OCI-LY7 (cell line): ENCODE results near the gene INTS1. TPM values are rescaled to one million over a fixed set of nuclear protein-coding genes. Genes with fewer than 3 reads are reported as not detected.

ENCODE experiments used
- BruUV-seq: library from RNA; stranded (reverse); fragments of 400-500 nt; replicated peaks from 2 replicates; lab custom pipeline; 2021; lab: Mats Ljungman, UMichigan
- CTCF ChIA-PET: fragments of 300-600 bp; sonication (Branson Sonifier 250); formaldehyde crosslinking; loops from one replicate; lab custom pipeline; 2022; ENCODE audit warnings: antibody characterized with exemption; ENCODE audit not compliant: unreplicated experiment; lab: Charles Lee
- POLR2A ChIA-PET: fragments of 300-600 bp; sonication (Branson Sonifier 250); formaldehyde crosslinking; loops from one replicate; lab custom pipeline; 2022; ENCODE audit warnings: antibody characterized with exemption; lab: Charles Lee
- DNase-seq: peaks from one replicate; pipeline ENCODE4 v3.0.0-alpha.2; 2015; ENCODE audit warnings: low spot score
- H2AFZ ChIP-seq: fragments of 200-600 bp; sonication (generic), shearing (Covaris generic); 2 replicates; pipeline ENCODE4 v1.6.1; 2014; ENCODE audit warnings: mild to moderate bottlenecking, antibody characterized with exemption, low read length, moderate library complexity
- H3K27ac ChIP-seq: fragments of 200-600 bp; sonication (generic); 2 replicates; pipeline ENCODE4 v1.5.1; 2014; ENCODE audit warnings: mixed run types, low read depth, mild to moderate bottlenecking, moderate library complexity, low read length, inconsistent platforms; ENCODE audit not compliant: poor library complexity, severe bottlenecking
- H3K36me3 ChIP-seq: fragments of 200-600 bp; sonication (generic); 2 replicates; pipeline ENCODE4 v1.6.1; 2014; ENCODE audit warnings: mild to moderate bottlenecking, antibody characterized with exemption, low read length, moderate library complexity, mixed read lengths; ENCODE audit not compliant: insufficient read depth
- H3K4me1 ChIP-seq: fragments of 200-600 bp; sonication (generic); 2 replicates; pipeline ENCODE4 v1.5.1; 2014; ENCODE audit warnings: mild to moderate bottlenecking, low read length; ENCODE audit not compliant: insufficient read depth, poor library complexity, severe bottlenecking
- H3K4me2 ChIP-seq: fragments of 200-600 bp; sonication (generic); 2 replicates; pipeline ENCODE4 v1.6.1; 2014; ENCODE audit warnings: mild to moderate bottlenecking, low read length
- H3K4me3 ChIP-seq: fragments of 200-600 bp; sonication (generic); 2 replicates; pipeline ENCODE4 v1.5.1; 2014; ENCODE audit warnings: mild to moderate bottlenecking, low read depth, low read length; ENCODE audit not compliant: poor library complexity, severe bottlenecking
- H3K79me2 ChIP-seq: fragments of 200-600 bp; sonication (generic); 2 replicates; pipeline ENCODE4 v1.6.1; 2016; ENCODE audit warnings: low read depth, mild to moderate bottlenecking, low read length, moderate library complexity, mixed read lengths; ENCODE audit not compliant: insufficient read depth
- H3K9me2 ChIP-seq: fragments of 200-600 bp; sonication (generic); 2 replicates; pipeline ENCODE4 v1.6.1; 2016; ENCODE audit warnings: mild to moderate bottlenecking, low read length, mixed read lengths; ENCODE audit not compliant: insufficient read depth
- H3K9me3 ChIP-seq: fragments of 200-600 bp; sonication (generic); 2 replicates; pipeline ENCODE4 v1.6.1; 2014; ENCODE audit warnings: mild to moderate bottlenecking, mixed run types, low read length, mixed read lengths
- H4K20me1 ChIP-seq: fragments of 200-600 bp; sonication (generic); 2 replicates; pipeline ENCODE4 v1.6.1; 2014; ENCODE audit warnings: mild to moderate bottlenecking, antibody characterized with exemption, low read length, moderate library complexity, mixed read lengths; ENCODE audit not compliant: insufficient read depth
- CTCF ChIP-seq: fragments of 200-600 bp; sonication (generic); conservative IDR thresholded peaks from 2 replicates; pipeline ENCODE4 v1.5.1; 2014; ENCODE audit warnings: mild to moderate bottlenecking, antibody characterized with exemption, low read length, moderate library complexity, mixed read lengths
- EZH2phosphoT487 ChIP-seq: fragments of 200-600 bp; sonication (generic); IDR thresholded peaks from 2 replicates; pipeline ENCODE4 v1.6.1; 2018; ENCODE audit warnings: low read depth, borderline replicate concordance, mild to moderate bottlenecking, mixed run types, antibody characterized with exemption, low read length, moderate library complexity, mixed read lengths
- intact Hi-C: fragments of 100-400 bp; cut with micrococcal nuclease; formaldehyde crosslinking; loops from one replicate; pipeline ENCODE4 v1.10.0; 2022; ENCODE audit not compliant: unreplicated experiment
- total RNA-seq, 2 experiments: library from RNA; depleted of rRNA in 1 of 2; stranded (reverse); fragments of >200 nt in 1 of 2; shearing (Covaris generic) in 1 of 2; gene quantifications; 2 replicates each; pipeline ENCODE4 v1.2.3, GENCODE V29; 2014 to 2022

Gene INTS1
- total RNA-seq, 2 experiments from 2014 or later: 83.6 to 188 TPM

- Histone ChIP-seq H4K20me1 (no peaks in the 10 kb centered on the region), H3K9me2 (no peaks in the 10 kb centered on the region), H3K79me2 (no peaks in the 10 kb centered on the region), H3K4me3 (no peak overlapping the region), H3K9me3 (no peaks in the 10 kb centered on the region), H3K36me3 (no peaks in the 10 kb centered on the region), H3K27ac (peak overlapping the region; percentile 91), H3K4me2 (peak overlapping the region; percentile 46), H2AFZ (peak overlapping the region; percentile 1; the same call in 1 of the 2 replicates), H3K4me1 (peaks cover 60% of the 10 kb centered on the region)
- CTCF ChIA-PET: no interaction called here
- intact Hi-C loops: no loop called here
- BruUV-seq: no TSS peak
- peak; percentile 90 for DNase-seq
- no peak for TF ChIP-seq EZH2phosphoT487
- no peak for TF ChIP-seq CTCF
- POLR2A ChIA-PET: no interaction called here
Observed at GRCh38 chr7:1512781-1513656, 8.8 kb upstream of the INTS1 start.

GRCh38 chr7:1511444-1512422 is 7.5 kb upstream of the INTS1 start:
- intact Hi-C loops: no loop called here
- no peaks in the 10 kb centered on the region for H3K79me2 ChIP-seq

More at GRCh38 chr7:1511444-1512422, 7.5 kb upstream of the INTS1 start:
- peak overlapping the region; percentile 52 for H3K4me3 ChIP-seq
- peak overlapping the region; percentile 91 for H3K27ac ChIP-seq
- H3K4me2 ChIP-seq: peak overlapping the region; percentile 68
- POLR2A ChIA-PET: interaction anchor here (1.0 to 2.3 kb wide), 2 partner anchors 8 to 13 kb away, joined by 4 to 8 read pairs; no protein-coding TSS in a partner anchor
- peak; percentile 37 for DNase-seq
- H4K20me1 ChIP-seq: no peaks in the 10 kb centered on the region
- no TSS peak for BruUV-seq
- H3K36me3 ChIP-seq: no peaks in the 10 kb centered on the region
- H3K9me2 ChIP-seq: no peaks in the 10 kb centered on the region
- CTCF ChIA-PET: interaction anchor here (0.8 kb wide), 1 partner anchor 10 kb away, joined by 3 read pairs; no protein-coding TSS in a partner anchor
- no peaks in the 10 kb centered on the region for H3K9me3 ChIP-seq
- TF ChIP-seq CTCF: no peak
- TF ChIP-seq EZH2phosphoT487: no peak
- H3K4me1 ChIP-seq: peaks cover 69% of the 10 kb centered on the region
- H2AFZ ChIP-seq: peak overlapping the region; percentile 10; the same call in 1 of the 2 replicates
